GM23338 (cell line): ENCODE measurements around the gene BICC1. TPM values are rescaled to one million over a fixed set of nuclear protein-coding genes. Genes with fewer than 3 reads are reported as not detected.

ENCODE experiments used
- ATAC-seq: fragments of 200-7000 bp; cut with Tn5 transposase; 3 replicates; pipeline ENCODE4 v1.9.1; 2020
- DNase-seq: peaks from one replicate; pipeline ENCODE4 v3.0.0-alpha.2; 2015; ENCODE audit warnings: low spot score
- H2AFZ ChIP-seq: fragments of 200-600 bp; sonication (generic); 2 replicates; pipeline ENCODE4 v1.8.0; 2016; ENCODE audit warnings: antibody characterized with exemption, mild to moderate bottlenecking, moderate library complexity
- H3F3A ChIP-seq: fragments of 200-600 bp; sonication (generic); replicated peaks from 2 replicates; pipeline ENCODE4 v1.8.0; 2017; ENCODE audit warnings: antibody characterized with exemption, mixed run types, low read depth
- H3K27ac ChIP-seq: fragments of 200-600 bp; sonication (generic); 2 replicates; pipeline ENCODE4 v1.6.1; 2016; ENCODE audit warnings: low read depth
- H3K27me3 ChIP-seq: fragments of 200-600 bp; sonication (generic); 2 replicates; pipeline ENCODE4 v1.8.0; 2016; ENCODE audit warnings: mild to moderate bottlenecking, mixed run types, moderate library complexity; ENCODE audit not compliant: insufficient read depth
- H3K36me3 ChIP-seq: fragments of 200-600 bp; sonication (generic); 2 replicates; pipeline ENCODE4 v1.8.0; 2016; ENCODE audit warnings: mild to moderate bottlenecking; ENCODE audit not compliant: insufficient read depth
- H3K4me1 ChIP-seq: fragments of 200-600 bp; sonication (generic); 2 replicates; pipeline ENCODE4 v1.8.0; 2016; ENCODE audit warnings: mild to moderate bottlenecking, moderate library complexity; ENCODE audit not compliant: insufficient read depth
- H3K4me2 ChIP-seq: fragments of 200-600 bp; sonication (generic); 2 replicates; pipeline ENCODE4 v1.7.1; 2017; ENCODE audit warnings: mixed run types
- H3K4me3 ChIP-seq: fragments of 200-600 bp; sonication (generic); 2 replicates; pipeline ENCODE4 v1.6.1; 2016; ENCODE audit warnings: mixed run types
- H3K79me2 ChIP-seq: fragments of 200-600 bp; sonication (generic); replicated peaks from 2 replicates; pipeline ENCODE4 v1.8.0; 2017; ENCODE audit warnings: mild to moderate bottlenecking; ENCODE audit not compliant: insufficient read depth
- H3K9me2 ChIP-seq: fragments of 200-600 bp; sonication (generic); 2 replicates; pipeline ENCODE4 v1.8.0; 2017; ENCODE audit not compliant: insufficient read depth
- H4K20me1 ChIP-seq: fragments of 200-600 bp; sonication (generic); replicated peaks from 2 replicates; pipeline ENCODE4 v1.8.0; 2017; ENCODE audit warnings: mild to moderate bottlenecking; ENCODE audit not compliant: insufficient read depth
- H3K27ac Mint-ChIP-seq: 2 replicates; pipeline ENCODE4 v1.8.0; 2020; ENCODE audit warnings: inconsistent platforms, mild to moderate bottlenecking, moderate library complexity, mixed read lengths
- H3K27me3 Mint-ChIP-seq: 3 replicates; pipeline ENCODE4 v1.8.0; 2022; ENCODE audit warnings: low read depth, mild to moderate bottlenecking, moderate library complexity, mixed read lengths, inconsistent platforms; ENCODE audit not compliant: insufficient read depth, poor library complexity
- H3K36me3 Mint-ChIP-seq: 3 replicates; pipeline ENCODE4 v1.8.0; 2021; ENCODE audit warnings: low read depth, mild to moderate bottlenecking, inconsistent platforms, moderate library complexity, mixed read lengths
- H3K4me1 Mint-ChIP-seq: 3 replicates; pipeline ENCODE4 v1.8.0; 2020; ENCODE audit warnings: mild to moderate bottlenecking, inconsistent platforms, mixed read lengths
- H3K4me3 Mint-ChIP-seq: 3 replicates; pipeline ENCODE4 v1.8.0; 2021; ENCODE audit warnings: moderate library complexity, mild to moderate bottlenecking, inconsistent platforms, mixed read lengths
- H3K9me3 Mint-ChIP-seq: 3 replicates; pipeline ENCODE4 v1.8.0; 2020; ENCODE audit warnings: moderate library complexity, mild to moderate bottlenecking, inconsistent platforms, mixed read lengths
- CREB1 ChIP-seq: fragments of 250-450 bp; sonication (Bioruptor Pico); IDR thresholded peaks from 2 replicates; pipeline ENCODE4 v1.5.0; 2020; ENCODE audit warnings: low read depth, mild to moderate bottlenecking, moderate library complexity
- ETS1 ChIP-seq: IDR thresholded peaks from 2 replicates; pipeline ENCODE4 v1.6.1; 2016; ENCODE audit warnings: antibody characterized with exemption
- EZH2 ChIP-seq: fragments of 200-600 bp; sonication (generic); IDR thresholded peaks from one replicate; pipeline ENCODE4 v1.8.0; 2017; ENCODE audit warnings: antibody characterized with exemption, mild to moderate bottlenecking, low read depth; ENCODE audit not compliant: unreplicated experiment
- EZH2phosphoT487 ChIP-seq: fragments of 200-600 bp; sonication (generic); IDR thresholded peaks from one replicate; pipeline ENCODE4 v1.8.1; 2018; ENCODE audit warnings: antibody characterized with exemption; ENCODE audit not compliant: unreplicated experiment
- JUNB ChIP-seq: IDR thresholded peaks from one replicate; pipeline ENCODE4 v1.6.1; 2016; ENCODE audit warnings: antibody characterized with exemption; ENCODE audit not compliant: unreplicated experiment
- NANOG ChIP-seq: IDR thresholded peaks from 2 replicates; pipeline ENCODE4 v1.6.1; 2016; ENCODE audit warnings: antibody characterized with exemption, borderline replicate concordance
- POLR2AphosphoS5 ChIP-seq: IDR thresholded peaks from 2 replicates; pipeline ENCODE4 v1.6.1; 2016; ENCODE audit warnings: antibody characterized with exemption, low read depth
- REST ChIP-seq: IDR thresholded peaks from one replicate; pipeline ENCODE4 v1.6.1; 2018; ENCODE audit warnings: antibody characterized with exemption; ENCODE audit not compliant: unreplicated experiment
- STAT1 ChIP-seq: IDR thresholded peaks from one replicate; pipeline ENCODE4 v1.6.1; 2016; ENCODE audit warnings: antibody characterized with exemption; ENCODE audit not compliant: unreplicated experiment
- ZNF114 ChIP-seq: fragments of 250-450 bp; sonication (Bioruptor Pico); IDR thresholded peaks from 2 replicates; pipeline ENCODE4 v1.5.0; 2020; ENCODE audit warnings: mild to moderate bottlenecking, moderate library complexity
- ZNF331 ChIP-seq: fragments of 250-450 bp; sonication (Bioruptor Pico); IDR thresholded peaks from 2 replicates; pipeline ENCODE4 v1.5.0; 2020; ENCODE audit warnings: low read depth, mild to moderate bottlenecking, moderate library complexity
- polyA plus RNA-seq: library from polyadenylated mRNA; unstranded; fragments of >200 nt; fragmentation: Nextera tagmentation; extraction: Ambion mirVana; gene quantifications from 2 replicates; pipeline ENCODE4 v1.2.1, GENCODE V29; 2016
- total RNA-seq: library from RNA; depleted of rRNA; stranded (reverse); fragments of >200 nt; shearing (Covaris generic); gene quantifications from 2 replicates; pipeline ENCODE4 v1.2.3, GENCODE V29; 2014
- TF ChIP-seq, protein P1 (sequence below): fragments of 250-450 bp; sonication (Bioruptor Pico); IDR thresholded peaks from 2 replicates; pipeline ENCODE4 v1.5.0; 2020; ENCODE audit warnings: mild to moderate bottlenecking, moderate library complexity
- TF ChIP-seq, protein P2 (sequence below), 2 experiments: fragments of 200-600 bp in 1 of 2; sonication (generic) in 1 of 2; conservative IDR thresholded peaks; 2 replicates each; pipeline versions ENCODE4 v1.5.1 to v1.6.1; 2016 to 2017; ENCODE audit warnings: antibody characterized with exemption in 2 of 2, low read depth in 2 of 2, mild to moderate bottlenecking in 2 of 2, moderate library complexity in 1 of 2

The BICC1 gene
- total and polyA plus RNA-seq, 2 experiments from 2014 or later, result 1.3 to 2.2 TPM

DNA sequence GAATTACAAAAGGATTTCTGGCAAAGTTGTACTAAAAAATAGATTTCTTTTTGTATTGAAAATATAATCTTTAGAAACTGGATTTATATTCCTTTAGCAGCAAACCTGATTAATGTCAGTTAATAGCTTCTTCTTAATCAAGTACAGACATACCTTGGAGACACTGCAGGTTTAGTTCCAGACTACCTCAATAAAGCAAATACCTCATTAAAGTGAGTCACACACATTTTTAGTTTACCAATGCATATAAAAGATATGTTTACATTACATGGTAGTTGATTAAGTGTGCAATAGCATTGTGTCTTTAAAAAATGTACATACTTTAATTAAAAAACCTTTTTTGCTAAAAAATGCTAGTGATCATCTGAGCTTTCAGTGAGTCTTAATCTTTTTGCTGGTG lies 215.0 kb downstream of the BICC1 start:
- Histone ChIP-seq H4K20me1 (no peaks in the 10 kb centered on the region), H3K79me2 (no peaks in the 10 kb centered on the region), H3K4me3 (no peak overlapping the region), H3K4me1 (no peaks in the 10 kb centered on the region), H3K27me3 (no peaks in the 10 kb centered on the region), H3K9me2 (no peaks in the 10 kb centered on the region), H2AFZ (no peak overlapping the region), H3K36me3 (peaks cover 4% of the 10 kb centered on the region; the same call in 1 of the 2 replicates), H3F3A (no peaks in the 10 kb centered on the region), H3K4me2 (no peak overlapping the region), H3K27ac (no peak overlapping the region)
- Mint-ChIP-seq H3K27ac (no peak overlapping the region), H3K4me3 (no peak overlapping the region), H3K4me1 (no peaks in the 10 kb centered on the region), H3K9me3 (peaks cover 28% of the 10 kb centered on the region), H3K36me3 (peaks cover 18% of the 10 kb centered on the region), H3K27me3 (peaks cover 5% of the 10 kb centered on the region)
- no peak for ATAC-seq
- TF ChIP-seq, protein P1, sequence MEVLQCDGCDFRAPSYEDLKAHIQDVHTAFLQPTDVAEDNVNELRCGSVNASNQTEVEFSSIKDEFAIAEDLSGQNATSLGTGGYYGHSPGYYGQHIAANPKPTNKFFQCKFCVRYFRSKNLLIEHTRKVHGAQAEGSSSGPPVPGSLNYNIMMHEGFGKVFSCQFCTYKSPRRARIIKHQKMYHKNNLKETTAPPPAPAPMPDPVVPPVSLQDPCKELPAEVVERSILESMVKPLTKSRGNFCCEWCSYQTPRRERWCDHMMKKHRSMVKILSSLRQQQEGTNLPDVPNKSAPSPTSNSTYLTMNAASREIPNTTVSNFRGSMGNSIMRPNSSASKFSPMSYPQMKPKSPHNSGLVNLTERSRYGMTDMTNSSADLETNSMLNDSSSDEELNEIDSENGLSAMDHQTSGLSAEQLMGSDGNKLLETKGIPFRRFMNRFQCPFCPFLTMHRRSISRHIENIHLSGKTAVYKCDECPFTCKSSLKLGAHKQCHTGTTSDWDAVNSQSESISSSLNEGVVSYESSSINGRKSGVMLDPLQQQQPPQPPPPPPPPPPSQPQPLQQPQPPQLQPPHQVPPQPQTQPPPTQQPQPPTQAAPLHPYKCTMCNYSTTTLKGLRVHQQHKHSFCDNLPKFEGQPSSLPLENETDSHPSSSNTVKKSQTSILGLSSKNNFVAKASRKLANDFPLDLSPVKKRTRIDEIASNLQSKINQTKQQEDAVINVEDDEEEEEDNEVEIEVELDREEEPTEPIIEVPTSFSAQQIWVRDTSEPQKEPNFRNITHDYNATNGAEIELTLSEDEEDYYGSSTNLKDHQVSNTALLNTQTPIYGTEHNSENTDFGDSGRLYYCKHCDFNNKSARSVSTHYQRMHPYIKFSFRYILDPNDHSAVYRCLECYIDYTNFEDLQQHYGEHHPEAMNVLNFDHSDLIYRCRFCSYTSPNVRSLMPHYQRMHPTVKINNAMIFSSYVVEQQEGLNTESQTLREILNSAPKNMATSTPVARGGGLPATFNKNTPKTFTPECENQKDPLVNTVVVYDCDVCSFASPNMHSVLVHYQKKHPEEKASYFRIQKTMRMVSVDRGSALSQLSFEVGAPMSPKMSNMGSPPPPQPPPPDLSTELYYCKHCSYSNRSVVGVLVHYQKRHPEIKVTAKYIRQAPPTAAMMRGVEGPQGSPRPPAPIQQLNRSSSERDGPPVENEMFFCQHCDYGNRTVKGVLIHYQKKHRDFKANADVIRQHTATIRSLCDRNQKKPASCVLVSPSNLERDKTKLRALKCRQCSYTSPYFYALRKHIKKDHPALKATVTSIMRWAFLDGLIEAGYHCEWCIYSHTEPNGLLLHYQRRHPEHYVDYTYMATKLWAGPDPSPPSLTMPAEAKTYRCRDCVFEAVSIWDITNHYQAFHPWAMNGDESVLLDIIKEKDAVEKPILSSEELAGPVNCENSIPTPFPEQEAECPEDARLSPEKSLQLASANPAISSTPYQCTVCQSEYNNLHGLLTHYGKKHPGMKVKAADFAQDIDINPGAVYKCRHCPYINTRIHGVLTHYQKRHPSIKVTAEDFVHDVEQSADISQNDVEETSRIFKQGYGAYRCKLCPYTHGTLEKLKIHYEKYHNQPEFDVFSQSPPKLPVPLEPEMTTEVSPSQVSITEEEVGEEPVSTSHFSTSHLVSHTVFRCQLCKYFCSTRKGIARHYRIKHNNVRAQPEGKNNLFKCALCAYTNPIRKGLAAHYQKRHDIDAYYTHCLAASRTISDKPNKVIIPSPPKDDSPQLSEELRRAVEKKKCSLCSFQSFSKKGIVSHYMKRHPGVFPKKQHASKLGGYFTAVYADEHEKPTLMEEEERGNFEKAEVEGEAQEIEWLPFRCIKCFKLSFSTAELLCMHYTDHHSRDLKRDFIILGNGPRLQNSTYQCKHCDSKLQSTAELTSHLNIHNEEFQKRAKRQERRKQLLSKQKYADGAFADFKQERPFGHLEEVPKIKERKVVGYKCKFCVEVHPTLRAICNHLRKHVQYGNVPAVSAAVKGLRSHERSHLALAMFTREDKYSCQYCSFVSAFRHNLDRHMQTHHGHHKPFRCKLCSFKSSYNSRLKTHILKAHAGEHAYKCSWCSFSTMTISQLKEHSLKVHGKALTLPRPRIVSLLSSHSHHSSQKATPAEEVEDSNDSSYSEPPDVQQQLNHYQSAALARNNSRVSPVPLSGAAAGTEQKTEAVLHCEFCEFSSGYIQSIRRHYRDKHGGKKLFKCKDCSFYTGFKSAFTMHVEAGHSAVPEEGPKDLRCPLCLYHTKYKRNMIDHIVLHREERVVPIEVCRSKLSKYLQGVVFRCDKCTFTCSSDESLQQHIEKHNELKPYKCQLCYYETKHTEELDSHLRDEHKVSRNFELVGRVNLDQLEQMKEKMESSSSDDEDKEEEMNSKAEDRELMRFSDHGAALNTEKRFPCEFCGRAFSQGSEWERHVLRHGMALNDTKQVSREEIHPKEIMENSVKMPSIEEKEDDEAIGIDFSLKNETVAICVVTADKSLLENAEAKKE (CRISPR knock-in tag), result no peak
- TF ChIP-seq EZH2phosphoT487 (no peak), ZNF331 (CRISPR knock-in tag) (no peak), ZNF114 (CRISPR knock-in tag) (no peak), EZH2 (no peak), JUNB (no peak), ETS1 (no peak), CREB1 (no peak), POLR2AphosphoS5 (no peak), REST (no peak), STAT1 (no peak), NANOG (no peak)
- TF ChIP-seq, protein P2, sequence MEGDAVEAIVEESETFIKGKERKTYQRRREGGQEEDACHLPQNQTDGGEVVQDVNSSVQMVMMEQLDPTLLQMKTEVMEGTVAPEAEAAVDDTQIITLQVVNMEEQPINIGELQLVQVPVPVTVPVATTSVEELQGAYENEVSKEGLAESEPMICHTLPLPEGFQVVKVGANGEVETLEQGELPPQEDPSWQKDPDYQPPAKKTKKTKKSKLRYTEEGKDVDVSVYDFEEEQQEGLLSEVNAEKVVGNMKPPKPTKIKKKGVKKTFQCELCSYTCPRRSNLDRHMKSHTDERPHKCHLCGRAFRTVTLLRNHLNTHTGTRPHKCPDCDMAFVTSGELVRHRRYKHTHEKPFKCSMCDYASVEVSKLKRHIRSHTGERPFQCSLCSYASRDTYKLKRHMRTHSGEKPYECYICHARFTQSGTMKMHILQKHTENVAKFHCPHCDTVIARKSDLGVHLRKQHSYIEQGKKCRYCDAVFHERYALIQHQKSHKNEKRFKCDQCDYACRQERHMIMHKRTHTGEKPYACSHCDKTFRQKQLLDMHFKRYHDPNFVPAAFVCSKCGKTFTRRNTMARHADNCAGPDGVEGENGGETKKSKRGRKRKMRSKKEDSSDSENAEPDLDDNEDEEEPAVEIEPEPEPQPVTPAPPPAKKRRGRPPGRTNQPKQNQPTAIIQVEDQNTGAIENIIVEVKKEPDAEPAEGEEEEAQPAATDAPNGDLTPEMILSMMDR (conservative IDR thresholded peaks at IDR 0.05; ENCODE audit: low read depth in 2 of 2), result no peak
- no peak for DNase-seq
